ENCODE measurements around the gene OR2V2. TPM values are rescaled to one million over a fixed set of nuclear protein-coding genes. Genes with fewer than 3 reads are reported as not detected.

The OR2V2 gene
- total and polyA plus RNA-seq, 12 donors = not detected

GRCh38 chr5:181105391-181106025 lies 41.9 kb upstream of the OR2V2 start:
- H3K4me1 ChIP-seq (replicated peaks in 1 of 2) = no peaks in the 10 kb centered on the region
- DNase-seq = no peak
- no peak overlapping the region for H3K4me3 ChIP-seq
- no peaks in the 10 kb centered on the region for H3K36me3 ChIP-seq (replicated peaks in 1 of 2)
- no peak overlapping the region for H3K27ac ChIP-seq
- intact Hi-C loops (cut with DNase I) = no loop called here
- TF ChIP-seq CTCF (IDR thresholded peaks at IDR 0.05) (no peak), POLR2A (IDR thresholded peaks at IDR 0.05) (no peak)
- peaks cover 23% of the 10 kb centered on the region for H3K27me3 ChIP-seq
- H3K9me3 ChIP-seq (replicated peaks in 1 of 3) = no peaks in the 10 kb centered on the region
- 37 to 66% (median 53%) methylated on average over 7 of the region's 7 CpGs for WGBS, 4 donors

- no peak for TF ChIP-seq CTCF (IDR thresholded peaks at IDR 0.05)
- no peak for TF ChIP-seq POLR2A (IDR thresholded peaks at IDR 0.05)
- intact Hi-C loops (cut with DNase I) = no loop called here
- H3K4me3 ChIP-seq = no peak overlapping the region
- H3K4me1 ChIP-seq (replicated peaks in 1 of 2) = no peaks in the 10 kb centered on the region
- H3K27ac ChIP-seq = no peak overlapping the region
- no peak for DNase-seq
- no peaks in the 10 kb centered on the region for H3K36me3 ChIP-seq (replicated peaks in 1 of 2)
- peaks cover 35% of the 10 kb centered on the region for H3K27me3 ChIP-seq
- H3K9me3 ChIP-seq (replicated peaks in 1 of 3) = no peaks in the 10 kb centered on the region
- 64 to 67% (median 66%) methylated on average over 9 of the region's 9 CpGs for WGBS, 4 donors
These were observed 39.7 kb upstream of the OR2V2 start for GRCh38 chr5:181107699-181108098.

- WGBS, 4 donors = 63 to 83% (median 67%) methylated on average over 6 to 14 of the region's 14 CpGs
- TF ChIP-seq POLR2A (IDR thresholded peaks at IDR 0.05) (no peak), CTCF (IDR thresholded peaks at IDR 0.05) (no peak)
- Histone ChIP-seq H3K9me3 (replicated peaks in 1 of 3) (no peaks in the 10 kb centered on the region), H3K27ac (no peak overlapping the region), H3K4me1 (replicated peaks in 1 of 2) (no peaks in the 10 kb centered on the region), H3K36me3 (replicated peaks in 1 of 2) (no peaks in the 10 kb centered on the region), H3K4me3 (no peak overlapping the region), H3K27me3 (peaks cover 35% of the 10 kb centered on the region)
- peak in 2 of 7 donors; percentile 15 to 41 for DNase-seq
- intact Hi-C loops (cut with DNase I) = no loop called here
These were observed 38.7 kb upstream of the OR2V2 start for GRCh38 chr5:181108578-181109165.

- Histone ChIP-seq H3K27ac (no peak overlapping the region), H3K4me3 (no peak overlapping the region), H3K9me3 (replicated peaks in 1 of 3) (no peaks in the 10 kb centered on the region), H3K27me3 (peaks cover 43% of the 10 kb centered on the region), H3K4me1 (replicated peaks in 1 of 2) (no peaks in the 10 kb centered on the region), H3K36me3 (replicated peaks in 1 of 2) (no peaks in the 10 kb centered on the region)
- TF ChIP-seq POLR2A (IDR thresholded peaks at IDR 0.05) (no peak), CTCF (IDR thresholded peaks at IDR 0.05) (no peak)
- WGBS, 4 donors = 40 to 63% (median 42%) methylated on average over 6 to 11 of the region's 11 CpGs
- DNase-seq = peak in 2 of 7 donors; percentile 15 to 18
- intact Hi-C loops (cut with DNase I) = no loop called here
These were observed 37.8 kb upstream of the OR2V2 start for GRCh38 chr5:181109489-181110013.
